H1 (cell line): Measurements from ENCODE around the gene SLC39A9.

Experiments
- KDM1A ChIP-seq: fragments of 200-600, 300-600 bp; sonication (generic); IDR thresholded peaks from 2 replicates; pipeline ENCODE4 v1.7.1; 2016; ENCODE audit warnings: mild to moderate bottlenecking, low read length, borderline replicate concordance
- SUZ12 ChIP-seq: fragments of 200-600 bp; sonication (generic); IDR thresholded peaks from 2 replicates; pipeline ENCODE4 v1.6.1; 2012; ENCODE audit warnings: mild to moderate bottlenecking, inconsistent platforms, low read length, moderate library complexity, mixed read lengths

DNA sequence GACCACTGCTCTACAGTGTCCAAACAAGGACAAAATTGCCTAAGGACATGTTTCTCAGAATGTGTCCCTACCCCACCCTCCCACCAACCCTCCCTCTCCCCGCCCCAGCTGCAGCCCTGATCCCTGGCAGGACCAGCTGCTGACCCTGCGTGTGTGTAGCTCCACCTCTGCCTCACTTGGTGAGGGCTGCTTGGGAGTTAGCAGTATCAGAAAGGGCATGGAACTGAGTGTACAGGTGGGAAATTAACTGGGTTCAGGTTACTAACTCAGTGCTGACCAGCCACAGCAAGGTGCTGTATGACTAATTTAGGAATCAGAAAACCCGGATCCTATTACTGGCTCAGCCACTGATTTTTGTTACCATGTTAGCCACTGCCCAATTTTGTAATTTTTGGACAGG, 74.8 kb downstream of the SLC39A9 start:
- TF ChIP-seq KDM1A, result no peak
- TF ChIP-seq SUZ12, result no peak
